Measurements from ENCODE around the gene PTPRD. TPM values are rescaled to one million over a fixed set of nuclear protein-coding genes. Genes with fewer than 3 reads are reported as not detected.

The PTPRD gene
- total RNA-seq, 1 donor from 2014 or later, result 532 TPM

GRCh38 chr9:10055886-10056395 is 556.9 kb downstream of the PTPRD start:
- Mint-ChIP-seq H3K4me1 (ENCODE audit: low read depth, unreplicated experiment) (peaks cover 30% of the 10 kb centered on the region), H3K9me3 (ENCODE audit: unreplicated experiment) (peaks cover 3% of the 10 kb centered on the region), H3K36me3 (ENCODE audit: unreplicated experiment) (no peaks in the 10 kb centered on the region), H3K4me3 (ENCODE audit: unreplicated experiment) (no peak overlapping the region), H3K27me3 (ENCODE audit: unreplicated experiment) (no peaks in the 10 kb centered on the region), H3K27ac (ENCODE audit: unreplicated experiment) (no peak overlapping the region)
- no peak for DNase-seq
- TF ChIP-seq CTCF (IDR thresholded peaks at IDR 0.05; ENCODE audit: partially characterized antibody, unreplicated experiment), result no peak

DNA sequence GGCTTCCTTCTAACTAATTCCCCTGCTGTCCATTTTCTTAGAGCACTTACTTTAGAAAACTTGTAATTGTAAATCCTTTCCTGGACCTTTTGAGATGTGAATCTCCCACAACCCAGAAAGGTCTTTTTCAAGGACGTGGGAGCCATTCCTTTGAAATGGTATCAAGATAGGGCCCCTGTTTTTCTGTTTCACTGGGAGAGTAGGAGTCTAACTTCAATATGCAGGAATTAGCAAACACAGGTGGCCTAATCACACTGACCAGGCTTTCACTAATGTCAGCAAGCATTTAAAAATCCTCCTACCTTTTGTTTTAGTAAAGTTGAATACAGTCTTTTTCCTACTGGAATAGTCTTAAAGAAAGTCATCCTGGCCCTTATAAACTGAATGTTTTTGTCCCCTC is 558.3 kb downstream of the PTPRD start:
- no peaks in the 10 kb centered on the region for H3K27me3 Mint-ChIP-seq (ENCODE audit: unreplicated experiment)
- TF ChIP-seq CTCF (IDR thresholded peaks at IDR 0.05; ENCODE audit: partially characterized antibody, unreplicated experiment), result no peak
- H3K27ac Mint-ChIP-seq (ENCODE audit: unreplicated experiment), result no peak overlapping the region
- H3K9me3 Mint-ChIP-seq (ENCODE audit: unreplicated experiment), result peaks cover 1% of the 10 kb centered on the region
- DNase-seq, result no peak
- H3K4me1 Mint-ChIP-seq (ENCODE audit: low read depth, unreplicated experiment), result peaks cover 27% of the 10 kb centered on the region
- H3K36me3 Mint-ChIP-seq (ENCODE audit: unreplicated experiment), result no peaks in the 10 kb centered on the region
- H3K4me3 Mint-ChIP-seq (ENCODE audit: unreplicated experiment), result no peak overlapping the region

DNA sequence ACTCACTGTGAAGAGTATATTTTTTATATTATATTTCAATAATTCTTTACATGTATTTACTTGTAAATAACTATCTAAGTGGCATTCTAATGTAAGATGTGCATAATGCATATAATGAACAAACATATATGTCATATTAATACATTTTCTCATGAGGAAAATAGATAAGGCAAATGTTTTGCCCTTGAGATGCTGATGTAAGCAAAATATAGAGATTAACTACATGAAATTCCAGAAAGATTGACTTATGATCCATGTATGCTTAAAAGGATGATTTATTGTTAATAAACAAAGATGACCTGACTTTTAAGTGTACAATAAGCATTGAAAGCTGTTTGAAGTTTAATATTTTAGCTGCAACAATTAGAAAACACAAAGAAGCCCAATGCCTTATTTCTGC is 559.9 kb downstream of the PTPRD start:
- DNase-seq, result no peak
- Mint-ChIP-seq H3K27ac (ENCODE audit: unreplicated experiment) (no peak overlapping the region), H3K4me1 (ENCODE audit: low read depth, unreplicated experiment) (peaks cover 31% of the 10 kb centered on the region), H3K4me3 (ENCODE audit: unreplicated experiment) (no peak overlapping the region), H3K9me3 (ENCODE audit: unreplicated experiment) (peaks cover 7% of the 10 kb centered on the region), H3K36me3 (ENCODE audit: unreplicated experiment) (no peaks in the 10 kb centered on the region), H3K27me3 (ENCODE audit: unreplicated experiment) (peaks cover 2% of the 10 kb centered on the region)
- no peak for TF ChIP-seq CTCF (IDR thresholded peaks at IDR 0.05; ENCODE audit: partially characterized antibody, unreplicated experiment)

- no peak overlapping the region for H3K4me3 Mint-ChIP-seq (ENCODE audit: unreplicated experiment)
- H3K4me1 Mint-ChIP-seq (ENCODE audit: low read depth, unreplicated experiment), result peaks cover 28% of the 10 kb centered on the region
- H3K9me3 Mint-ChIP-seq (ENCODE audit: unreplicated experiment), result peaks cover 7% of the 10 kb centered on the region
- no peak overlapping the region for H3K27ac Mint-ChIP-seq (ENCODE audit: unreplicated experiment)
- H3K36me3 Mint-ChIP-seq (ENCODE audit: unreplicated experiment), result no peaks in the 10 kb centered on the region
- DNase-seq, result no peak
- TF ChIP-seq CTCF (IDR thresholded peaks at IDR 0.05; ENCODE audit: partially characterized antibody, unreplicated experiment), result no peak
- peaks cover 2% of the 10 kb centered on the region for H3K27me3 Mint-ChIP-seq (ENCODE audit: unreplicated experiment)
These were observed 560.6 kb downstream of the PTPRD start for GRCh38 chr9:10052181-10052580.

DNA sequence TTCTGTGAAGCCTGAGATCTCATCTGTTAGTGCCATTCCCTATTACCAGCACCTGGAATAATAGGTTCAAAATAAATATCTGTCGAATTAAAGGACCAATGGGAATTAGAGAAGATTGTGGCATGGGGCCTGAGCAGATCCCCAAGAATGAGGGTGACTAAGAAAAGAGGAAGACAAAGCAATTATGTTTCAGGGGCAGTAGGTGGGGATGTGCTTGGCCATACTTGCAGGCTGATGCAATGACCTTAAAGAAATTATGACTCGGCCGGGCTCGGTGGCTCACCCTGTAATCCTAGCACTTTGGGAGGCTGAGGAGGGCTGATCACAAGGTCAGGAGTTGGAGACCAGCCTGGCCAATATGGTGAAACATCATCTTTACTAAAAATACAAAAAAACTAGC is 562.8 kb downstream of the PTPRD start:
- no peak for DNase-seq
- H3K4me3 Mint-ChIP-seq (ENCODE audit: unreplicated experiment), result no peak overlapping the region
- peaks cover 7% of the 10 kb centered on the region for H3K9me3 Mint-ChIP-seq (ENCODE audit: unreplicated experiment)
- H3K4me1 Mint-ChIP-seq (ENCODE audit: low read depth, unreplicated experiment), result peaks cover 19% of the 10 kb centered on the region
- no peaks in the 10 kb centered on the region for H3K36me3 Mint-ChIP-seq (ENCODE audit: unreplicated experiment)
- no peak overlapping the region for H3K27ac Mint-ChIP-seq (ENCODE audit: unreplicated experiment)
- peaks cover 2% of the 10 kb centered on the region for H3K27me3 Mint-ChIP-seq (ENCODE audit: unreplicated experiment)
- no peak for TF ChIP-seq CTCF (IDR thresholded peaks at IDR 0.05; ENCODE audit: partially characterized antibody, unreplicated experiment)
